ENCODE results near the gene ACSF2.

DNA sequence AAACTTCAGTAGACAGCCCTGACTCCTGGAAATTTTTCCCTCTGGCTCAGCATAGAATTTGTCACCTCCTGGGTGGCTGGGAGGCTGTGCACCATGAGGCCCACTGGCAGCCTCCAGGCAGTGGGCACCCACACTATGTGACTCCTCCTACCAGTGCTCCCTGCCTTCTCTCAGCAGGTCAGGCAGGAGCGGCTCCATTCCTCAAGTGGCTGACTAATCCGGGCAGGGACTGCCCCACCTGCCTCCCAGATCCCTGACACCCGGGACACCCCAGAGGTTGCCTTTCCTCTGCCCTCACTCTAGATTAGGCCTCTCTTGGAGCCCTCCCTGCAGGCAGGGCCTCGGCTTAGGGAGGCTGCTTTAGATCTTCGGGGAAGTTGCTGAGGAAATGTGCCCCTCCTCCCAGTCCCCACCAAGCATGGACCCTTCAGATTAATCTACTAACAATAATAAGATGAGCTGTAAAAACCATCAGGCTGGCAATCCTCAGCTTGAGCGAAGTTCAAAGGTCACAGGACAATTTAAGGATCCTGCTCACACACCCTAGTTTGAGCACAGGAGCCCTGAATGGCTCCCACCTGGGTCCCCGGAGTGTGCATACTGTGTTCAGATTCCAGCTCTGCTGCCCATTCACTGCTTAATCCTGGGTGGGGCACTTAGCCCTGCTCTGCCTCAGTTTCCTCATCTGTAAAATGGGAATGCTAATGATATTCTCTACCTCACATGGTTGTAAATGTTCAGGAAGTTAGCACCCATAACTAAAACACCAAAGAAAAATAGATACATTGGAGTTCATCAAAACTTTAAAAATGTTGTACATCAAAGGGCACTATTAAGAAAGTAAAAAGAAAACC lies 72.2 kb downstream of the ACSF2 start:
- TF ChIP-seq, protein P1, sequence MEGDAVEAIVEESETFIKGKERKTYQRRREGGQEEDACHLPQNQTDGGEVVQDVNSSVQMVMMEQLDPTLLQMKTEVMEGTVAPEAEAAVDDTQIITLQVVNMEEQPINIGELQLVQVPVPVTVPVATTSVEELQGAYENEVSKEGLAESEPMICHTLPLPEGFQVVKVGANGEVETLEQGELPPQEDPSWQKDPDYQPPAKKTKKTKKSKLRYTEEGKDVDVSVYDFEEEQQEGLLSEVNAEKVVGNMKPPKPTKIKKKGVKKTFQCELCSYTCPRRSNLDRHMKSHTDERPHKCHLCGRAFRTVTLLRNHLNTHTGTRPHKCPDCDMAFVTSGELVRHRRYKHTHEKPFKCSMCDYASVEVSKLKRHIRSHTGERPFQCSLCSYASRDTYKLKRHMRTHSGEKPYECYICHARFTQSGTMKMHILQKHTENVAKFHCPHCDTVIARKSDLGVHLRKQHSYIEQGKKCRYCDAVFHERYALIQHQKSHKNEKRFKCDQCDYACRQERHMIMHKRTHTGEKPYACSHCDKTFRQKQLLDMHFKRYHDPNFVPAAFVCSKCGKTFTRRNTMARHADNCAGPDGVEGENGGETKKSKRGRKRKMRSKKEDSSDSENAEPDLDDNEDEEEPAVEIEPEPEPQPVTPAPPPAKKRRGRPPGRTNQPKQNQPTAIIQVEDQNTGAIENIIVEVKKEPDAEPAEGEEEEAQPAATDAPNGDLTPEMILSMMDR (IDR thresholded peaks at IDR 0.05): no peak
- TF ChIP-seq POLR2A (IDR thresholded peaks at IDR 0.05) (no peak), POLR2AphosphoS5 (IDR thresholded peaks at IDR 0.05) (no peak)
